HL-60/S4 treated with phorbol 12-myristate 13-acetate at 8.2 ng/mL for 4 days and 3 days (cell line): ENCODE measurements around the gene TSEN2.

ENCODE experiments used
- in situ Hi-C: fragments of 300-500 bp; cut with MboI; formaldehyde crosslinking; loops from 2 replicates; pipeline ENCODE4 v1.15.0; 2022; ENCODE audit warnings: low sequenced_read_pairs

TSEN2 gene

GRCh38 chr3:12579456-12579855, 95.2 kb downstream of the TSEN2 start:
- in situ Hi-C loops, result no loop called here

- in situ Hi-C loops, result no loop called here
Observed at GRCh38 chr3:12579905-12580304, 95.6 kb downstream of the TSEN2 start.

GRCh38 chr3:12582730-12583129, 98.5 kb downstream of the TSEN2 start:
- in situ Hi-C loops, result no loop called here
